A549 treated with RU486 at 1 μM for 4 hours (cell line): ENCODE results near the gene RIT2. TPM values are rescaled to one million over a fixed set of nuclear protein-coding genes. Genes with fewer than 3 reads are reported as not detected.

Experiments
- total RNA-seq: library from RNA; stranded (reverse); fragments of 200-300 nt; extraction: Qiagen RNA extraction; gene quantifications from 5 replicates; pipeline ENCODE4 v1.2.3, GENCODE V29; 2022; ENCODE audit warnings: low read depth

Gene RIT2
- not detected in 5 replicates for total RNA-seq

DNA sequence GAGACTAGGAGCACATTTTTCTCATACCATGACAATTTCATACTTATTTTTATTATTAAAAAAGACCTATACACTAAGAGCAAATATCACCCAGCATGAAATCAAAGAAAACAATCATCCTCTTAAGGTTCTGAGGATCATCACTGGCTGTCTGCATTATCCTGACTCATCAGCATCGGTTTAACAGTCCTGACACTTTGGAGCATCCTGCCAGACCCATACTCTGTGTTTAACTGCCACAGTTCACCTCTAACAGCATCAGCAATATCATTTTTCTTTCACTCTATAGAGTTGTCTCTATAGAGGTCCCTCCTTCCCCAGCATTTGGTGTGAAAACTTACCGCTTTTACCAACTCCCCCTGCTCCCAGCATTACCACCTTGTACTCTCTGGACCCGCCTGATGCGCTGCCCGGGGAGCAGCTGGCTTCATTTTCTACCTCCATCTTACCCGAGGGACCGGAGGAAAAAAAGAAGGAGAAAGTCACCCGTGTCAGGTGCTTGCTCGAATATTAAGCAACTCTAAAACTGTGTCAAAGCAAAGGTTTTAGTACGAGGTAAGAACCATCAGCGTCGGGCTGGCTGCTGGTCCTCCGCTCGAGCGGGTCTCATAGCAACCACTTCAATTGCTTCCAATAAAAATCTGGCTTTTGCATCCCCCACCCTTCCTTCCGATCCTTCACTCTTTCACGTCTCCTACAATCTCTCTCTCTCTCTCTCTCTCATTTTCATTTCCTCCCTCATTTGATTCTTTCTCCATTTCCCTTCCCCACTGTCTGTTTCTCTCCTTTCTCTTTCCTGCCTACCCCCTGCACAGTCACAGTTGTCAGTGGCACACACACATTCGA is at the start of gene RIT2:
Gene RIT2 (minus strand): TSS at position 610 of the 846 bp plus-strand sequence.

Other genes with a start within 250 kb of the RIT2 start
- not detected in 5 replicates for gene SYT4, start 161.8 kb upstream of the RIT2 start, total RNA-seq